Measurements from ENCODE around the gene FHIT. TPM values are rescaled to one million over a fixed set of nuclear protein-coding genes. Genes with fewer than 3 reads are reported as not detected.

Gene FHIT
- total RNA-seq, 4 donors from 2014 or later, result 8.8 to 35.6 (median 12.6) TPM

GRCh38 chr3:60557122-60557521, 694.1 kb downstream of the FHIT start:
- no peak overlapping the region for H3K27ac ChIP-seq
- H3K4me1 ChIP-seq, result no peaks in the 10 kb centered on the region
- H3K9me3 ChIP-seq, result no peaks in the 10 kb centered on the region
- no peak overlapping the region for H3K4me3 ChIP-seq
- H3K27me3 ChIP-seq, result no peaks in the 10 kb centered on the region
- no peaks in the 10 kb centered on the region for H3K36me3 ChIP-seq
- DNase-seq (ENCODE audit: low spot score in 2 of 2), result no peak
- no peak for TF ChIP-seq POLR2A (IDR thresholded peaks at IDR 0.05)
- TF ChIP-seq CTCF (IDR thresholded peaks at IDR 0.05), result no peak
- TF ChIP-seq POLR2AphosphoS5 (IDR thresholded peaks at IDR 0.05), result no peak
- TF ChIP-seq EP300 (IDR thresholded peaks at IDR 0.05), result no peak
- WGBS, result 95% methylated on average over 3 of the region's 3 CpGs

DNA sequence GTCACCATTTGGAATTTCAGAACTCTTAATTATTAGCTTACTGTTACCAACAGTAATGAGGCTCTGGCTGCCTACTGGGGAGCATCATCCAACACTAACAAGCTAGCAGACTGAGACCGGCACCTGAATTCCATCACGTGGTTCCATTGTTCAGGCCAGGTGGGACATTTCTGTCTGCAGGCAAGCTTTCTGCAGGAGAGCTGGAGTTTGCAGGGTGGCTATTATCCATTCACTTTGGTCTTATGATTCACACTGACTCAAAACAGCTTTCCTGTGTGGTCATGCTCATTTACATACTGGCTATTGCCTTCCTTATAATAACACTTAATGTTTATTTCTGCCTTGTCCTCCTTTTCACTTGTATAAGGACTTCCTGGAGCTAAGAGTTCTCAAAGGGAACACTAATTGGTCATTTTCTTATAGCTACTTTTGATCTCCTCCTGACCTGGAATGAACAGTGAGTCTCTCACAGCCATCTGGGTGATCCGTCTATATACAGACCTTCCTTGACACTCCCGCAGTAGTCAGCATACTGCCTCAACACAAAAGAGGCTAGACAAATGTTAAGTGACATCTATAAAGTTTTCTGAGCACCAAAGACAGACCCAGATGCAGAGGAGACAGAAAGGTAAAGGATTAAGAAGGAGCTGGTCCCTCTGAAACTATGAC, 695.4 kb downstream of the FHIT start:
- Histone ChIP-seq H3K9me3 (no peaks in the 10 kb centered on the region), H3K4me3 (no peak overlapping the region), H3K27me3 (no peaks in the 10 kb centered on the region), H3K27ac (no peak overlapping the region), H3K4me1 (no peaks in the 10 kb centered on the region), H3K36me3 (no peaks in the 10 kb centered on the region)
- TF ChIP-seq POLR2AphosphoS5 (IDR thresholded peaks at IDR 0.05) (no peak), POLR2A (IDR thresholded peaks at IDR 0.05) (no peak), EP300 (IDR thresholded peaks at IDR 0.05) (no peak), CTCF (IDR thresholded peaks at IDR 0.05) (no peak)
- WGBS, result 69% methylated on average over 4 of the region's 4 CpGs
- DNase-seq (ENCODE audit: low spot score in 2 of 2), result no peak

GRCh38 chr3:60553144-60553543, 698.1 kb downstream of the FHIT start:
- WGBS, result 94% methylated on average over 3 of the region's 3 CpGs
- DNase-seq (ENCODE audit: low spot score in 2 of 2), result no peak
- Histone ChIP-seq H3K27me3 (no peaks in the 10 kb centered on the region), H3K9me3 (no peaks in the 10 kb centered on the region), H3K36me3 (no peaks in the 10 kb centered on the region), H3K27ac (no peak overlapping the region), H3K4me3 (no peak overlapping the region), H3K4me1 (no peaks in the 10 kb centered on the region)
- TF ChIP-seq POLR2AphosphoS5 (IDR thresholded peaks at IDR 0.05), result no peak
- TF ChIP-seq CTCF (IDR thresholded peaks at IDR 0.05), result no peak
- TF ChIP-seq POLR2A (IDR thresholded peaks at IDR 0.05), result no peak
- TF ChIP-seq EP300 (IDR thresholded peaks at IDR 0.05), result no peak

DNA sequence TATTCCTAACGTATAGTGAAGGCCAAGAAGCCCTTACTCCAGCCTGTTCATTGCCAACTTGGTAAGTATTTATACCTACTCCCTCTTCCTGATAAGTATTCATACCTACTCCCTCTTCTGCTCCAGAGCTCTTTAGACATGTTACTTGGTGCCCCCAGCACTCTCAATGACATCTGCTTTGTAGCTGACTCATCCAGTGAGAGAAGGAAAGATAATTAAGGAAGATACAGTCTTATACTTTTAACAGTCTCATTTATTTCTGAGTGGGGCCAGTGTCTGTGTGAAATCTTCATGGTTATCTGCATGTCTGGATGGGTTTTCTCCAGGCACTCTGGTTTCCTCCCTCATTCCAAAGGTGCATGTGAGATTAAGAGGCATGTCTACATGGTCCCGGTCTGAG, 698.7 kb downstream of the FHIT start:
- no peak for TF ChIP-seq POLR2AphosphoS5 (IDR thresholded peaks at IDR 0.05)
- no peak for TF ChIP-seq EP300 (IDR thresholded peaks at IDR 0.05)
- no peak for TF ChIP-seq CTCF (IDR thresholded peaks at IDR 0.05)
- TF ChIP-seq POLR2A (IDR thresholded peaks at IDR 0.05), result no peak
- no peaks in the 10 kb centered on the region for H3K9me3 ChIP-seq
- DNase-seq (ENCODE audit: low spot score in 2 of 2), result no peak
- H3K4me3 ChIP-seq, result no peak overlapping the region
- no peaks in the 10 kb centered on the region for H3K36me3 ChIP-seq
- H3K27ac ChIP-seq, result no peak overlapping the region
- no peaks in the 10 kb centered on the region for H3K27me3 ChIP-seq
- 53% methylated on average over 2 of the region's 2 CpGs for WGBS
- no peaks in the 10 kb centered on the region for H3K4me1 ChIP-seq

DNA sequence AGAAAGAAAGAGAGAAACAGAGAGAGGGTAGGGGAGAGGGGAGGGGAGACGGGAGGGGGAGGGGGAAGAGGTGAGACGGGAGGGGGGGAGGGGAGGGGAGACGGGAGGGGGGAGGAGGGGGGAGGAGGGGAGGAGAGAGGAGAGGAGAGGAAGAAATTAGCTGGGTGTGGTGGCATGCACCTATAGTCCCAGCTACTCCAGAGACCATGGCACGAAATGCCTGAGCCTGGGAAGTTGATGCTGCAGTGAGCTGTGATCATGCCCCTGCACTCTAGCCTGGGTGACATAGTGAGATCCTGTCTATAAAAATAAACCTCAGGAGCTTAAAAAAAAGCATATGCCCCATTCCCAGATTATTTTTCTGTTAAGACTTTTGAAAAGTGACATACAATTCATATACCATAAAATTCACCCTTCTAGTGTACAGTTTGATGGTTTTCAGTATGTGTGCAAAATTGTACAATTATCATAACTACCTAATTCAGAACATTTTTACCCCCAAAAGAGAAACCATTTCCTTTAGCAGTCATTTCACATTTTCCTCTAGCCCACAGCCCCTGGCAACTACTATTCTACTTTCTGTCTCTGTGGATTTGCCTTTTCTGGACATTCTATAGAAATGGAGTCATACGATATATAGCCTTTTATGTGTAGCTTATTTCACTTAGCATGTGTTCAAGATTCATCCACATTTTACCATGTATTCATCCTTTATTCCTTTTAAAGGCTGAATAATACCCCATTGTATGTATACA, 699.6 kb downstream of the FHIT start:
- no peaks in the 10 kb centered on the region for H3K9me3 ChIP-seq
- no peak for DNase-seq (ENCODE audit: low spot score in 2 of 2)
- H3K27me3 ChIP-seq, result no peaks in the 10 kb centered on the region
- 91% methylated on average over 2 of the region's 5 CpGs for WGBS
- no peak overlapping the region for H3K27ac ChIP-seq
- no peak overlapping the region for H3K4me3 ChIP-seq
- TF ChIP-seq CTCF (IDR thresholded peaks at IDR 0.05) (no peak), EP300 (IDR thresholded peaks at IDR 0.05) (no peak), POLR2AphosphoS5 (IDR thresholded peaks at IDR 0.05) (no peak), POLR2A (IDR thresholded peaks at IDR 0.05) (no peak)
- H3K36me3 ChIP-seq, result no peaks in the 10 kb centered on the region
- H3K4me1 ChIP-seq, result no peaks in the 10 kb centered on the region

Measured in suprapubic skin (tissue), 4 donors.